ENCODE measurements around the gene TCEA3.

The TCEA3 gene

GRCh38 chr1:23469372-23469982 lies 44.9 kb upstream of the TCEA3 start:
- no peak overlapping the region for H3K27ac ChIP-seq
- TF ChIP-seq CTCF (conservative IDR thresholded peaks at IDR 0.05), result no peak
- no peak for TF ChIP-seq ZFX (IDR thresholded peaks at IDR 0.05)

- TF ChIP-seq CTCF (conservative IDR thresholded peaks at IDR 0.05), result no peak
- H3K27ac ChIP-seq, result no peak overlapping the region
These were observed 42.0 kb upstream of the TCEA3 start for GRCh38 chr1:23466423-23466989.

GRCh38 chr1:23463286-23463685 lies 38.7 kb upstream of the TCEA3 start:
- TF ChIP-seq CTCF (conservative IDR thresholded peaks at IDR 0.05), result no peak
- TF ChIP-seq ZFX (IDR thresholded peaks at IDR 0.05), result no peak
- H3K27ac ChIP-seq, result no peak overlapping the region

GRCh38 chr1:23462766-23463165 lies 38.2 kb upstream of the TCEA3 start:
- H3K27ac ChIP-seq, result no peak overlapping the region
- TF ChIP-seq CTCF (conservative IDR thresholded peaks at IDR 0.05) (no peak), ZFX (IDR thresholded peaks at IDR 0.05) (no peak)

GRCh38 chr1:23461050-23461449 lies 36.5 kb upstream of the TCEA3 start:
- no peak overlapping the region for H3K27ac ChIP-seq
- no peak for TF ChIP-seq CTCF (conservative IDR thresholded peaks at IDR 0.05)
- TF ChIP-seq ZFX (IDR thresholded peaks at IDR 0.05), result no peak

- TF ChIP-seq ZFX (IDR thresholded peaks at IDR 0.05) (no peak), CTCF (conservative IDR thresholded peaks at IDR 0.05) (no peak)
- no peak overlapping the region for H3K27ac ChIP-seq
These were observed 36.0 kb upstream of the TCEA3 start for GRCh38 chr1:23460519-23460918.

- H3K27ac ChIP-seq, result no peak overlapping the region
- TF ChIP-seq ZFX (IDR thresholded peaks at IDR 0.05) (no peak), CTCF (conservative IDR thresholded peaks at IDR 0.05) (no peak)
These were observed 34.8 kb upstream of the TCEA3 start for GRCh38 chr1:23459338-23459757.
